PC-9 (cell line): ENCODE measurements around the gene CCDC174.

Experiments
- EZH2 ChIP-seq: fragments of 200-600 bp; sonication (generic); IDR thresholded peaks from 2 replicates; pipeline ENCODE4 v1.8.0; 2017; ENCODE audit warnings: antibody characterized with exemption, low read depth
- TF ChIP-seq, protein P1 (sequence below): fragments of 200-600 bp; sonication (generic); conservative IDR thresholded peaks from 2 replicates; pipeline ENCODE4 v1.6.1; 2017; ENCODE audit warnings: mixed run types, antibody characterized with exemption, mild to moderate bottlenecking, moderate library complexity

DNA sequence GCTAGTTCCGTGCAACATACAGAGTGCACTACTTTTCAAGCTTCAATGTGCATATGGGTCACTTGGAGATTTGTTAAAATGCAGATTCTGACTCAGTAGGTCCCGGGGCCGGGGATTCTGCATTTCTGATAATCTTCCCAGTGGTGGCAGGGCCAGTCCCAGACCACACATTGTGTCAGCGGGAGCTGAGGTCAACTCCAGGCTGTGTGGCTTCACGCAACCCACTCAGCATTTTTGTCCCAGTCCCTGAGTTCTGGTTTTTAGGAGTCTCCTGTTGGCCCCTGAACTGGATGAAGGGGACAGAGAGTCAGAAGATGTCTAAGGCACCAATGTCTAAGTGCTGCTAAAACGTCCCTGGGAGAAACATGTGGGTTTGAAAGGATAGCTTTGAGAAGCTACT lies 26.1 kb upstream of the CCDC174 start:
- TF ChIP-seq, protein P1, sequence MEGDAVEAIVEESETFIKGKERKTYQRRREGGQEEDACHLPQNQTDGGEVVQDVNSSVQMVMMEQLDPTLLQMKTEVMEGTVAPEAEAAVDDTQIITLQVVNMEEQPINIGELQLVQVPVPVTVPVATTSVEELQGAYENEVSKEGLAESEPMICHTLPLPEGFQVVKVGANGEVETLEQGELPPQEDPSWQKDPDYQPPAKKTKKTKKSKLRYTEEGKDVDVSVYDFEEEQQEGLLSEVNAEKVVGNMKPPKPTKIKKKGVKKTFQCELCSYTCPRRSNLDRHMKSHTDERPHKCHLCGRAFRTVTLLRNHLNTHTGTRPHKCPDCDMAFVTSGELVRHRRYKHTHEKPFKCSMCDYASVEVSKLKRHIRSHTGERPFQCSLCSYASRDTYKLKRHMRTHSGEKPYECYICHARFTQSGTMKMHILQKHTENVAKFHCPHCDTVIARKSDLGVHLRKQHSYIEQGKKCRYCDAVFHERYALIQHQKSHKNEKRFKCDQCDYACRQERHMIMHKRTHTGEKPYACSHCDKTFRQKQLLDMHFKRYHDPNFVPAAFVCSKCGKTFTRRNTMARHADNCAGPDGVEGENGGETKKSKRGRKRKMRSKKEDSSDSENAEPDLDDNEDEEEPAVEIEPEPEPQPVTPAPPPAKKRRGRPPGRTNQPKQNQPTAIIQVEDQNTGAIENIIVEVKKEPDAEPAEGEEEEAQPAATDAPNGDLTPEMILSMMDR: no peak
- no peak for TF ChIP-seq EZH2
